GM21515 (cell line): ENCODE data around the gene PCIF1.
A peak's percentile ranks its signal among the peaks of the same experiment; 100 is the strongest.

Experiments used
- ATAC-seq: cut with Tn5 transposase; IDR thresholded peaks from one replicate; pipeline ENCODE4 v1.9.1; 2021; ENCODE audit not compliant: unreplicated experiment

The PCIF1 gene

GRCh38 chr20:45964006-45964400, 29.5 kb downstream of the PCIF1 start:
- ATAC-seq: no peak

- no peak for ATAC-seq
Observed at GRCh38 chr20:45965169-45966002, 30.9 kb downstream of the PCIF1 start.

- ATAC-seq: no peak
Observed at GRCh38 chr20:45967551-45968080, 33.1 kb downstream of the PCIF1 start.

GRCh38 chr20:45968081-45968671, 33.7 kb downstream of the PCIF1 start:
- no peak for ATAC-seq

- ATAC-seq: no peak
Observed at GRCh38 chr20:45968801-45969711, 34.6 kb downstream of the PCIF1 start.

- ATAC-seq: no peak
Observed at GRCh38 chr20:45969712-45970634, 35.5 kb downstream of the PCIF1 start.

GRCh38 chr20:45970646-45971424, 36.4 kb downstream of the PCIF1 start:
- peak; percentile 2 for ATAC-seq

GRCh38 chr20:45971425-45971674, 36.9 kb downstream of the PCIF1 start:
- ATAC-seq: peak; percentile 22

- peak; percentile 61 for ATAC-seq
Observed at GRCh38 chr20:45971675-45972499, 37.4 kb downstream of the PCIF1 start, which contains the start of gene ZNF335. Gene ZNF335 (minus strand): TSS chr20:45972203. CDS start chr20:45971410, 793 bp downstream.

GRCh38 chr20:45972500-45973183, 38.2 kb downstream of the PCIF1 start:
- no peak for ATAC-seq

GRCh38 chr20:45974896-45975565, 40.5 kb downstream of the PCIF1 start:
- no peak for ATAC-seq

- no peak for ATAC-seq
Observed at GRCh38 chr20:45975686-45976085, 41.2 kb downstream of the PCIF1 start.

- no peak for ATAC-seq
Observed at GRCh38 chr20:45976086-45976485, 41.6 kb downstream of the PCIF1 start.

- no peak for ATAC-seq
Observed at GRCh38 chr20:45981261-45981660, 46.8 kb downstream of the PCIF1 start.

- ATAC-seq: no peak
Observed at GRCh38 chr20:45983279-45983743, 48.8 kb downstream of the PCIF1 start.

GRCh38 chr20:45985573-45985972, 51.1 kb downstream of the PCIF1 start:
- no peak for ATAC-seq

- ATAC-seq: no peak
Observed at GRCh38 chr20:45987108-45987780, 52.8 kb downstream of the PCIF1 start.
